ENCODE measurements around the gene NSDHL.
"Not testable (repeated sequence)": the region's sequence is repeated elsewhere in the genome, so short reads cannot be mapped to it uniquely, and the experiment has no call there.

Gene NSDHL

GRCh38 chrX:152895724-152896420, 65.0 kb downstream of the NSDHL start:
- DNase-seq = no peak

- DNase-seq = peak in 1 of 2 donors; percentile 19
These were observed 65.6 kb downstream of the NSDHL start for GRCh38 chrX:152896450-152896849.

GRCh38 chrX:152897222-152898131, 66.6 kb downstream of the NSDHL start, which contains the start of gene ZNF185:
Gene ZNF185, plus strand, starts transcription at chrX:152898067. Its CDS starts 16,423 bp downstream, at chrX:152914490.
- no peak for DNase-seq

GRCh38 chrX:152898442-152898841, 67.6 kb downstream of the NSDHL start:
- DNase-seq = no peak

GRCh38 chrX:152899111-152899873, 68.4 kb downstream of the NSDHL start:
- DNase-seq = no peak

- no peak for DNase-seq
These were observed 69.2 kb downstream of the NSDHL start for GRCh38 chrX:152899874-152900719.

GRCh38 chrX:152900937-152901445, 70.1 kb downstream of the NSDHL start:
- no peak for DNase-seq

GRCh38 chrX:152901816-152902501, 71.1 kb downstream of the NSDHL start:
- no peak for DNase-seq

- DNase-seq = no peak
These were observed 71.6 kb downstream of the NSDHL start for GRCh38 chrX:152902502-152902820.

GRCh38 chrX:152903589-152903988, 72.7 kb downstream of the NSDHL start:
- no peak for DNase-seq

GRCh38 chrX:152904151-152905080, 73.6 kb downstream of the NSDHL start:
- peak; percentile 19 to 37 for DNase-seq

- no peak for DNase-seq
These were observed 74.2 kb downstream of the NSDHL start for GRCh38 chrX:152905081-152905420.

GRCh38 chrX:152907084-152907651, 76.3 kb downstream of the NSDHL start:
- no peak for DNase-seq

- no peak for DNase-seq
These were observed 77.6 kb downstream of the NSDHL start for GRCh38 chrX:152908486-152908885.

- DNase-seq = not testable (repeated sequence)
These were observed 79.2 kb downstream of the NSDHL start for GRCh38 chrX:152910018-152910417.

GRCh38 chrX:152912106-152912505, 81.2 kb downstream of the NSDHL start:
- DNase-seq = no peak

- no peak for DNase-seq
These were observed 81.8 kb downstream of the NSDHL start for GRCh38 chrX:152912641-152913040.

- DNase-seq = no peak
These were observed 82.5 kb downstream of the NSDHL start for GRCh38 chrX:152913346-152913745.

- DNase-seq = no peak
These were observed 83.0 kb downstream of the NSDHL start for GRCh38 chrX:152913910-152914309.
